Right ventricle myocardium superior (tissue), 1 donor: Measurements from ENCODE around the gene MCF2L2. TPM values are rescaled to one million over a fixed set of nuclear protein-coding genes. Genes with fewer than 3 reads are reported as not detected.

ENCODE experiments used
- ATAC-seq: fragments of 200-7000 bp; cut with Tn5 transposase; one replicate; pipeline ENCODE4 v1.9.1; 2020; ENCODE audit warnings: mild to moderate bottlenecking; ENCODE audit not compliant: poor library complexity
- DNase-seq: peaks from one replicate; pipeline ENCODE4 v3.0.0-alpha.2; 2020
- intact Hi-C: fragments of 100-400 bp; cut with DNase I; formaldehyde crosslinking; loops from one replicate; pipeline ENCODE4 v1.11.2; 2022
- total RNA-seq: library from RNA; stranded (reverse); fragmentation: NEBNext Ultra II Directional; extraction: Animal tissue kit (Norgen Biotek cat#: 25700); gene quantifications from one replicate; pipeline ENCODE4 v1.2.1, GENCODE V29; 2021
- donor health status: DM: no; HTN: yes; CAD: no; lungs with severe emphysema.

MCF2L2 gene
- total RNA-seq, 1 donor from 2014 or later, result 0.51 TPM

DNA sequence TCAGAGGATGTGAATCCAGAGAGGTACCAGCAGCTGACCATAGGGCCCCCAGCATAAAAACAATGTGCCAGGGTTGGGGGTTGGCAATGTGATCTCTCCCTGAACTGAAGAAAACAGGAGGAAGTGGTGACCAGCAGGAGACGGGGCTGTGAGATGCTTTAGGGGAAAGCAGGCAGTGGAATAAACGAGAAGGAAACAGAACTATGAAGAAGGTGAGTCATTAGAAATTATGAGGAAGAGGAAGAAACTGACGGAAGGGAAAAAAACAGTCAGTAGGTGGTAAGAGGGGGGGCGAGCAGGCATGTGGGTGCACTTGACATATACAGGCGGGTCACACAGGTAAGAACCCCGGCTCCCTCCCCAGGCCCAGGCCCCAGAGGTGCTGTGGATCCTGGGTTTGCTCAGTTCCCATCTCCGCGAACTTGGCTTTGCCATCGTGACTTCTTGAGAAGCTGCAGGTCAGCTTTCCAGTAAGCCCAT lies 217.5 kb downstream of the MCF2L2 start:
- DNase-seq (peak; percentile 43), ATAC-seq (peak; percentile 48)
- intact Hi-C loops, result no loop called here

- intact Hi-C loops, result no loop called here
- DNase-seq (no peak), ATAC-seq (no peak)
Measured at GRCh38 chr3:183210341-183210740, 218.1 kb downstream of the MCF2L2 start.

GRCh38 chr3:183208800-183209199 lies 219.6 kb downstream of the MCF2L2 start:
- DNase-seq (no peak), ATAC-seq (no peak)
- intact Hi-C loops, result no loop called here

- DNase-seq (no peak), ATAC-seq (no peak)
- intact Hi-C loops, result no loop called here
Measured at GRCh38 chr3:183208260-183208659, 220.2 kb downstream of the MCF2L2 start.

- intact Hi-C loops, result no loop called here
- DNase-seq, result no peak
Measured at GRCh38 chr3:183203670-183204069, 224.7 kb downstream of the MCF2L2 start.

DNA sequence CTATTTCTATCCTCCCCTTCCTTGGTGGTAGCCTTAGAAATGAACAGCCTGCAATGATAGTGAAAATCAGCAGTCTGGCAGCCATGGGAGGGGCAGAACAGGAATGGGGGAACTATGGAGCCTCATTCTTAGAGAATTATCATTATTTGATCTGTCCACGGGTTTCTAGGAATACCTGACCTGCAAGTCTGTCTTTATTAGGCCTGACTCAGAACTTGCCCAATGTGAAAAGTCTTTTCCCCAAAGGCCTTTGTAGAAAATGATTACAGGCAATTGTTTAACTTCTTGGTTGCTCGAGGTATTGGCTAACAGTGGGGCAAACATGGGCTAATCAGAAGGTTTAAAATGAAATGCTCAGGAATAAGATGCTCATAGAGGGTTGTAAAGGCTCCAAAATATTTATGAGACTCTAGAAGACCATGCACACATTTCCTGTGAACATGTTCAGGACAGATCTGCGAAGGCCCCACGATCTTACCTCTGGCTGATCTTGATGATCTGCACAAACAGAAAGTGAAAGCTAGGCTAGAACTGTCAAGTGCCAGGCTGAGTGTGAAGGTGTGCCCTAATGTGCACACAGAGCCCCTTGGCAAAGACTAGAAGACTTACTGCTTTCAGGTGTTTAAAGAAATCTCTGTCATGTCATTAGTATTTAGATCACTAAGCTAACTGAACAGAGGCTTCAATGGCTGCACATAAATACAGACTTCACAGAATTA lies 226.3 kb downstream of the MCF2L2 start:
- intact Hi-C loops, result no loop called here
- DNase-seq (no peak), ATAC-seq (no peak)

More at GRCh38 chr3:183203670-183204069, 224.7 kb downstream of the MCF2L2 start:
- ATAC-seq, result no peak

- DNase-seq (no peak), ATAC-seq (no peak)
- intact Hi-C loops, result no loop called here
Measured at GRCh38 chr3:183198939-183199338, 229.5 kb downstream of the MCF2L2 start.

DNA sequence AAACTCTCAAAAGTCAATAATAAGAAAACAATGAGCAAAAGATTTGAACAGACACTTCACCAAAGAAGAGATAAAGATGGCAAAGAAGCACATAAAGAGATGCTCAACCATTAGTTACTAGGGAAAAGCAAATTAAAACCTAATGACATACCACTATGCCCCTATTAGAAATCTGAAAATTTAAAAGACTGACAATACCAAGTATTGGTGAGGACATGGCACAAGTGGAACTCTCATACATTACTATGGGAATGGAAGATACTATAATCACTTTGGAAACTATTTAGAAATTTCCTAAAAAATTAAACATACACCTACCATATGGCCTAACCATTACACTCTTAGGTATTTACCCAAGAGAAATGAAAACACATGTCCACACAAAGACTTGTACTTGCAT lies 230.7 kb downstream of the MCF2L2 start:
- intact Hi-C loops, result no loop called here
- no peak for DNase-seq

DNA sequence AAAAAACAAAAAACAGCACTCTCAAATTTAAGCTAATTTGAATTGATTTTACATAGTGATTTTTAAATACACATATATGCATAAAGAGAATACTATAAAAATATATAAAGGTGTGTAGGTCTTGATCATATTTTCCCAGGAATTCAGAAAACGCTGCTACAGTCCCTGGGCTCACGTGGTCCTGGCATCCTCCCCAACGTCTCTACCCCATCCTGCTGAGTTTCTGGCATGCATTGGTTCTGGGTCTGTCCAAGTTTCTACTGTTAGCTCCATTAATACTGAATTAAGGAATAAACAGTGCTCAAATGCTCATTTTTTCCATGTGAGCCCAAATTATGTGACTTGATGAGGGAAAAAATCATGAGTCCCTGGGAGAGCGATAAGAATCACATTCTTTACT lies 233.2 kb downstream of the MCF2L2 start:
- ATAC-seq (no peak), DNase-seq (no peak)
- intact Hi-C loops, result no loop called here

More for the DNA sequence above, 230.7 kb downstream of the MCF2L2 start:
- ATAC-seq, result no peak

- intact Hi-C loops, result no loop called here
- no peak for DNase-seq
- no peak for ATAC-seq
Measured at GRCh38 chr3:183193762-183194689, 234.4 kb downstream of the MCF2L2 start.

DNA sequence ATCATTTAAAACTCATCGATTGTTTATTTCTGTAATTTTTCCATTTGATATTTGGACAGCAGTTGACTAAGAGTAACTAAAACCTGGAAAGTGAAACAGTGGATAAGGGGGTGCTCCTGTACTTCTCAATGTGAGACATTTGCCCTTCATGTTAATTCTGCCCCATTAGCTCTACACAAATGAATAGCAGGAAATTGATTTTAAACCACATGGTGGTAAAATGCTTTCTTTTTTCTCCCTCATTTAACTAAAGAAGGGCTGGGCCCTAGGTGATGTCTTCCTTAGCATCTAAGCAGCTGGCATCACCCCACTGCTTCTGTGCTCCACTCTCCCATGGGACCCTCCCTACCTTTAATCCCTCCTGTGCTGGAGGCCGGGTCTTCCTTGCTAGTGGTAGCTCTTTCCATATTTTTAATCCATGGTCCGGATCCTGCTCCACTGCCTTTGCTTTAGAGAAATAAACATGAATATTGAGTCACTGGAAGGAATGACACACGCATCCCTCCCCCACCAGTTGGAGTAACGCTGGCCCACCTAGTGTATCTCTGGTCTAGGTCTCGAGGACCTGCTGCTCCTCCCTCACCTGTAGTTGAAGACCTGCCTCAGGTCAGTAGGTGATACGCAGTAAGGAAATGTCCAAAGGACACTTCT lies 235.6 kb downstream of the MCF2L2 start:
- DNase-seq (no peak), ATAC-seq (no peak)
- intact Hi-C loops, result no loop called here

DNA sequence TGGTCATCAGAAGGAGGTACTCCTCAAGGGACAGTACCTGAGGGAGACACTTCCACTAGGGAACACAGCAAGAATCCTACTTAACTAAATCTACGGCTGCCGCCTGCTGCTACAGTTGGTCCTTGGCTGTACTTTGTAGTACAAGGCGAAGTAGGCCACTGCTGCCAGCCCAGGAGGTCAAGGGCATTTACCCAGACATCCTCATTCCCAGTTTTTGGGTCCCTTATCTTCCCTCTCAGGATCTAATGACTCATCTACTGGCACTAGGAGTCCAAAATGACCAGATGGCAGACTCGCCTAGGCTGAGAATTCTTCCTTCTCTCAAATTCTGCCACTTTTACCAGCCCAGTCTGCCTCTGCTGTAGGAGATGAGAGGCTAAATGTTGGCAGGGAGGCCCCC lies 238.8 kb downstream of the MCF2L2 start:
- DNase-seq (no peak), ATAC-seq (no peak)
- intact Hi-C loops, result loop anchor here (2.0 to 5.0 kb wide), 2 partner anchors 67 to 191 kb away; no protein-coding TSS in a partner anchor

DNA sequence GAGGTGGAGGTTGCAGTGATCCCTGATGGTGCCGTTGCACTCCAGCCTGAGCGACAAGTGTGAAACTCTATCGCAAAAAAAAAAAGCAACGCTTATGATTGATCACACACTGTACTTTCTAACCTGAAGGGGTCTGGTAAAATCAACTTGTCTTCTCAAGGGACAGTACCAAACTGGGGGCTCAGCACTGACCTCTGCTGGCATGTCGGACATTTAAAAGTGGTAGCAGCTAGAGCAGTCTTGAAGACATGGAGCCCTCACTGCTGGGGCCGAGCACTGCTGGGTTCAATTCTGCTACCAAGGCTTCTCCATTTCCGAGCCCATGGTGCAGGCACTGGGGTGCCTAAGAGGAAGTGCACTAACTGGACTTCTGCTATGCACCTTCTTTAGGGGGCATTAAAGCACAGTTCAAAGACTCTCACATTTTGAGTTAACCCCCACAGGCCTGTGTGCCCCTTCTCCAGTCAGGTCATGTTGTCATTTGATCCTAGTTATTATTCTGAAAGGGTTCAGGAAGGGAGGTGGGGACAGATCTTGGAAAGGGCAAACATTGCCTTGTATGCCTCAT lies 239.4 kb downstream of the MCF2L2 start:
- ATAC-seq, result no peak
- intact Hi-C loops, result loop anchor here (2.0 to 5.0 kb wide), 2 partner anchors 67 to 192 kb away; no protein-coding TSS in a partner anchor
- peak; percentile 50 for DNase-seq

GRCh38 chr3:183185696-183186095 lies 242.7 kb downstream of the MCF2L2 start:
- intact Hi-C loops, result loop anchor here (5.0 kb wide), 1 partner anchor 63 kb away; no protein-coding TSS in a partner anchor
- ATAC-seq, result no peak
- no peak for DNase-seq

DNA sequence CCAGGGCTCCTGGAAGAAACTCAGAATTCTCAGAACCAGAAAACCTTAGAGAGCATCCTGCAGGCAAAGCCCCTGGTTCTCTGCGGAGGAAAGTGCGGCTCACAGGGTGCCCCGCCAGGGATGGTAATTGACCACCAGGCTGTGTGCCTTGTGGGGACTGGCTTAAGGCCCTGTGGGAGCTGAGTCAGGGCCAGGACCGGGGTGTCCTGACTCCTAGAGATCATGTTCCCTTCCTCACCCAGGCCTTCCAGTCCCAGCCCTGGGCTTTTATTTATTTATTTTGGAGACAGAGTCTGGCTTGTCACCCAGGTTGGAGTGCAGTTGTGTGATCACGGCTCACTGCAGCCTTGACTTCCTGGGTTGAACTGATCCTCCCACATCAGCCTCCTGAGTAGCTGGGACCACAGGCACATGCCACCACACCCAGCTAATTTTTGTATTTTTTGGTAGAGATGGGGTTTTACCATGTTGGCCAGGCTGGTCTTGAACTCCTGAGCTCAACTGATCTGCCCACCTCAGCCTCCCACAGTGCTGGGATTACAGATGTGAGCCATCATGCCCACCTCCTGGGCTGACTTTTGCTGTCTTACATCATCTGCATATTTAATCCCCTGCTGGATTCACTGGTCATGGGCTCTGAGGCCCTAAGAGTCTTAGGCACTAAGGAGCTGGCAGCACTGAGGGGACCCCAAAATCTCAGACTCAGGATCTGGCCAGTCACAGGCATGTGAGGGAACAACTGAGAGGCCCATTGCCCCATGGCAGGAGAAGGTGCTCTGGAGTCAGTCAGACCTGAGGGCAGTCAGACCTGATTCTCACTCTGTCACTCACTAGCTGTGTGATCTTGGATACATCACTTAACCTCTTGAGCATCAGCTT lies 245.4 kb downstream of the MCF2L2 start:
- intact Hi-C loops, result no loop called here
- ATAC-seq, result no peak
- no peak for DNase-seq

GRCh38 chr3:183182073-183182472 lies 246.3 kb downstream of the MCF2L2 start:
- intact Hi-C loops, result no loop called here
- DNase-seq, result no peak
- ATAC-seq, result no peak

GRCh38 chr3:183181606-183182005 lies 246.8 kb downstream of the MCF2L2 start:
- DNase-seq (no peak), ATAC-seq (no peak)
- intact Hi-C loops, result no loop called here

DNA sequence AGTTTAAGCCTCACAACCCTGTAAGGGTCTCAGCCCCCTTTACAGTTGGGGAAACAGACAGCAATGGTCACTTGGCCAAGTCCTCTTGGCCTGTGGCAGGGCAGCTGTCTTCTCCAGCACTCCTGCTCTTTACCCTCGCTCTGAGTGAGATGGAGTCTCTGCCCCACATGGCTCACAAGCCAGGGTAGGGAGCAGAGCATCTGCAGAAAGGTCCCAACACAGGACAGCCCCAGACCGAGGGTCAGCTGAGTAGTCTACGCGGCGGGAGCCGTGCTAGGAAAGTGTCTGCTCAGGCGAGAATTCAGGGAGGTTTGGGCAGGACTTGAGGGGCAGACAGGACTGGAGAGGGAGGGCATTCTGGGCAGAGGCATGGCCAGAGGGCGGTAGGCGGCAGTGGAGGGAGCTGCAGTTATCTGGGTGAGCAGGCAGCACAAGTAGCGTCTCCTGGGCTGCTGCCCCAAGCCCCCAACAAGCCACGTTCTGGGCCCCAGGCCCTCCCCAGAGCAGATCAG lies 247.6 kb downstream of the MCF2L2 start:
- ATAC-seq, result no peak
- no peak for DNase-seq
- intact Hi-C loops, result no loop called here
